Measurements from ENCODE around the gene PRPF38B. TPM values are rescaled to one million over a fixed set of nuclear protein-coding genes. Genes with fewer than 3 reads are reported as not detected.

The PRPF38B gene
- total and polyA plus RNA-seq, 2 donors from 2014 or later = 15.9 to 37.6 TPM

DNA sequence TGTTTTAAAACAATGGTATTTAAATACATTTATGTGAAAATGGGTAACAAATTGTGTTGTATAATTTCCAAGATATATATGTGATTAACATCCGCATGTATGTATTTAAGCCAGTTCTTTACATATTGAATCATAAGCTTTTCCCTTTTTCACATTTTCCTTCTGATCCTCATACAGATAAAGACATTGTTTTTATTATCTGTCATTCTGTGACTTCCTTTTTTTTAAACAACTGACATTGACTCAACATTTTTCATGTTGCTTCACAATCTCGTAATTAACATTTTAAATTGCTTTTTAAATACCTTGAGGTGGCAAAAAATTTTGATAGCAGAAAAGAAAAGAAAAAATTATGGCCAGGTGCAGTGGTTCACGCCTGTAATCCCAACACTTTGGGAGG, 55.8 kb downstream of the PRPF38B start:
- no peak for DNase-seq
- Histone ChIP-seq H3K4me1 (ENCODE audit: control insufficient read depth in 2 of 3, insufficient read depth in 2 of 3, low read depth in 1 of 3, low read length in 3 of 3) (peaks cover 4 to 15% (median 5%) of the 10 kb centered on the region in 3 donors), H3K9me3 (ENCODE audit: control insufficient read depth in 2 of 3, insufficient read depth in 1 of 3, low read length in 3 of 3) (no peaks in the 10 kb centered on the region), H3K36me3 (ENCODE audit: control insufficient read depth in 2 of 3, insufficient read depth in 3 of 3, low read length in 3 of 3) (peaks cover 0 to 3% (median 0%) of the 10 kb centered on the region in 3 donors), H3K27me3 (ENCODE audit: control insufficient read depth, insufficient read depth, low read length) (no peaks in the 10 kb centered on the region), H3K9ac (ENCODE audit: low read length in 3 of 3) (peak overlapping the region in 1 of 3 donors; percentile 26), H3K27ac (ENCODE audit: low read depth in 2 of 2, low read length in 2 of 2) (no peak overlapping the region), H3K4me3 (ENCODE audit: low read length in 3 of 3) (peak overlapping the region in 2 of 3 donors; percentile 74 to 96)
- intact Hi-C loops (cut with DNase I) = no loop called here
- FAIRE-seq = no peak
- TF ChIP-seq, protein P1, sequence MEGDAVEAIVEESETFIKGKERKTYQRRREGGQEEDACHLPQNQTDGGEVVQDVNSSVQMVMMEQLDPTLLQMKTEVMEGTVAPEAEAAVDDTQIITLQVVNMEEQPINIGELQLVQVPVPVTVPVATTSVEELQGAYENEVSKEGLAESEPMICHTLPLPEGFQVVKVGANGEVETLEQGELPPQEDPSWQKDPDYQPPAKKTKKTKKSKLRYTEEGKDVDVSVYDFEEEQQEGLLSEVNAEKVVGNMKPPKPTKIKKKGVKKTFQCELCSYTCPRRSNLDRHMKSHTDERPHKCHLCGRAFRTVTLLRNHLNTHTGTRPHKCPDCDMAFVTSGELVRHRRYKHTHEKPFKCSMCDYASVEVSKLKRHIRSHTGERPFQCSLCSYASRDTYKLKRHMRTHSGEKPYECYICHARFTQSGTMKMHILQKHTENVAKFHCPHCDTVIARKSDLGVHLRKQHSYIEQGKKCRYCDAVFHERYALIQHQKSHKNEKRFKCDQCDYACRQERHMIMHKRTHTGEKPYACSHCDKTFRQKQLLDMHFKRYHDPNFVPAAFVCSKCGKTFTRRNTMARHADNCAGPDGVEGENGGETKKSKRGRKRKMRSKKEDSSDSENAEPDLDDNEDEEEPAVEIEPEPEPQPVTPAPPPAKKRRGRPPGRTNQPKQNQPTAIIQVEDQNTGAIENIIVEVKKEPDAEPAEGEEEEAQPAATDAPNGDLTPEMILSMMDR (IDR thresholded peaks at IDR 0.05; ENCODE audit: borderline replicate concordance, extremely low read depth, insufficient read depth) = no peak

DNA sequence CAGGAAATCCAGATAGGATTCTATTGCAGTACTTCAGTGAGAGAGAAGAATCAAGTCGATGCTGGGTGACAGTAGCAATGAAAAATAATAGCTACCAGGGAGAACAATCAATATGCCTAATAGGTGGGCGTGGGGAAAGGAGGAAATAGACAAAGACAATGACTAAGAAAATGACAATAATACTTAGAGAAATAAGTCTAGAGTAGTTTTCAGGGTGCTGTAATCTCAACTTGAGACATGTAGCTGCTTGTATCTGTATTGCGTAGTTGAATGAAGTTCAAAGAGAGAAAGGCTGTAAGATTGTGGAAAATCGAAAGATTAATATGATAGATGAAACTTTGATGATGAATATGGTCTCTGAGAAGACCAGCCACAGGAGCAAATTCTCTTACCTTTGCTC, 57.0 kb downstream of the PRPF38B start:
- intact Hi-C loops (cut with DNase I) = no loop called here
- H3K27ac ChIP-seq (ENCODE audit: low read depth in 2 of 2, low read length in 2 of 2) = no peak overlapping the region
- H3K9ac ChIP-seq (ENCODE audit: low read length in 3 of 3) = no peak overlapping the region
- H3K27me3 ChIP-seq (ENCODE audit: control insufficient read depth, insufficient read depth, low read length) = no peaks in the 10 kb centered on the region
- FAIRE-seq = no peak
- TF ChIP-seq, protein P1 (IDR thresholded peaks at IDR 0.05; ENCODE audit: borderline replicate concordance, extremely low read depth, insufficient read depth) = no peak
- no peak for DNase-seq
- H3K36me3 ChIP-seq (ENCODE audit: control insufficient read depth in 2 of 3, insufficient read depth in 3 of 3, low read length in 3 of 3) = peaks cover 0 to 3% (median 0%) of the 10 kb centered on the region in 3 donors
- no peak overlapping the region for H3K4me3 ChIP-seq (ENCODE audit: low read length in 3 of 3)
- no peaks in the 10 kb centered on the region for H3K9me3 ChIP-seq (ENCODE audit: control insufficient read depth in 2 of 3, insufficient read depth in 1 of 3, low read length in 3 of 3)
- peaks cover 4 to 15% (median 5%) of the 10 kb centered on the region in 3 donors for H3K4me1 ChIP-seq (ENCODE audit: control insufficient read depth in 2 of 3, insufficient read depth in 2 of 3, low read depth in 1 of 3, low read length in 3 of 3)

DNA sequence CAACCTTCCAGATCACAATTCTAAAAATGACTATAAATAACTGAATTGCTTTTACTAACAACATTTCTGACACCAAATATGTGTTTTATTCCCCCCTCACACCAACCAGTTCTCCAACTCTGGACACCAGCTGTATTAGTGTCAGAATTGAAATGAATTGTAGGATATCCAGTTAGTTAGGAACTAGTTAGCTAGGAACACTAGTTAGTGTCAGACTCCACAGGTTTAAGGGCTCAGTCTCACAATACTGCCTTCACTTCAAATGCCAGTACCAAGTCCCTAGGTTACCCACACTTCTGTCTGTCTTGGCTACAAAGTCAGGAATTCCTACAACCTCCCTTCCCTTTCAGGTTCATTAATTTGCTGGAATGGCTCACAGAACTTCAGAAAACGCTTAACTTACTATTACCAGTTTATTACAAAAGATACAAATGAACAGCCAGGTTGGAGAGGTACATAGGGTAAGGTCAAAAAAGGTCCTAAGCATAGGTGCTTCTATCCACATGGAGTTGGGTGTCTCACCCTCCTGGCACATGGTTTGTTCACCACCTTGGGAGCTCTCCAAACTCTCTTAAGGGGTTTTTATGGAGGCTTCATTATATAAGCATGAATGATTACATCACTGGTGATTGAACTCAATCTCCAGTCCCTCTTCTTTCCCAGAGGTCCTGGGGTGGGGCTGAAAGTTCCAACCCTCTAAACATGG, 58.5 kb downstream of the PRPF38B start:
- no peaks in the 10 kb centered on the region for H3K27me3 ChIP-seq (ENCODE audit: control insufficient read depth, insufficient read depth, low read length)
- H3K4me3 ChIP-seq (ENCODE audit: low read length in 3 of 3) = no peak overlapping the region
- FAIRE-seq (no peak), DNase-seq (peak in 3 of 5 donors; percentile 54 to 90 (median 87))
- intact Hi-C loops (cut with DNase I) = no loop called here
- H3K4me1 ChIP-seq (ENCODE audit: control insufficient read depth in 2 of 3, insufficient read depth in 2 of 3, low read depth in 1 of 3, low read length in 3 of 3) = peaks cover 4 to 15% (median 5%) of the 10 kb centered on the region in 3 donors
- TF ChIP-seq, protein P1 (IDR thresholded peaks at IDR 0.05; ENCODE audit: borderline replicate concordance, extremely low read depth, insufficient read depth) = no peak
- no peak overlapping the region for H3K9ac ChIP-seq (ENCODE audit: low read length in 3 of 3)
- no peaks in the 10 kb centered on the region for H3K9me3 ChIP-seq (ENCODE audit: control insufficient read depth in 2 of 3, insufficient read depth in 1 of 3, low read length in 3 of 3)
- H3K36me3 ChIP-seq (ENCODE audit: control insufficient read depth in 2 of 3, insufficient read depth in 3 of 3, low read length in 3 of 3) = peaks cover 0 to 10% (median 0%) of the 10 kb centered on the region in 3 donors
- peak overlapping the region; percentile 53 to 72 for H3K27ac ChIP-seq (ENCODE audit: low read depth in 2 of 2, low read length in 2 of 2)

Other genes starting within 250 kb of the PRPF38B start
- not detected for gene NBPF6, start 242.0 kb upstream of the PRPF38B start, total RNA-seq
- not detected for gene NBPF6, start 242.0 kb upstream of the PRPF38B start, polyA plus RNA-seq (ENCODE audit: insufficient read depth, low read depth, low replicate concordance)
- 8.3 TPM for gene EEIG2, start 132.2 kb upstream of the PRPF38B start, total RNA-seq
- gene EEIG2, start 132.2 kb upstream of the PRPF38B start, polyA plus RNA-seq (ENCODE audit: insufficient read depth, low read depth, low replicate concordance) = 1.7 TPM
- 5.2 TPM for gene HENMT1, start 31.2 kb upstream of the PRPF38B start, total RNA-seq
- 3.1 TPM for gene HENMT1, start 31.2 kb upstream of the PRPF38B start, polyA plus RNA-seq (ENCODE audit: insufficient read depth, low read depth, low replicate concordance)
- not detected for gene FNDC7, start 20.6 kb downstream of the PRPF38B start, total RNA-seq
- gene FNDC7, start 20.6 kb downstream of the PRPF38B start, polyA plus RNA-seq (ENCODE audit: insufficient read depth, low read depth, low replicate concordance) = not detected
- 61.4 TPM for gene STXBP3, start 54.4 kb downstream of the PRPF38B start, total RNA-seq
- 26.0 TPM for gene STXBP3, start 54.4 kb downstream of the PRPF38B start, polyA plus RNA-seq (ENCODE audit: insufficient read depth, low read depth, low replicate concordance)
- not detected for gene AKNAD1, start 164.8 kb downstream of the PRPF38B start, total RNA-seq
- not detected for gene AKNAD1, start 164.8 kb downstream of the PRPF38B start, polyA plus RNA-seq (ENCODE audit: insufficient read depth, low read depth, low replicate concordance)
- 3.1 TPM for gene GPSM2, start 184.7 kb downstream of the PRPF38B start, total RNA-seq
- gene GPSM2, start 184.7 kb downstream of the PRPF38B start, polyA plus RNA-seq (ENCODE audit: insufficient read depth, low read depth, low replicate concordance) = 2.2 TPM

Measured in kidney (tissue), 14 donors.